SK-N-SH treated with all-trans-retinoic acid at 6 μM for 48 hours (cell line): ENCODE measurements around the gene FNIP2.

Source experiments
- GLIS3 ChIP-seq: fragments of 250-450 bp; sonication (Bioruptor Pico); IDR thresholded peaks from 2 replicates; pipeline ENCODE4 v1.5.0; 2020; ENCODE audit warnings: mild to moderate bottlenecking, moderate library complexity
- PATZ1 ChIP-seq: fragments of 250-450 bp; sonication (Bioruptor Pico); IDR thresholded peaks from 2 replicates; pipeline ENCODE4 v1.8.0; 2020; ENCODE audit warnings: mild to moderate bottlenecking, moderate library complexity, borderline replicate concordance
- RARB ChIP-seq: fragments of 250-450 bp; sonication (Bioruptor Pico); IDR thresholded peaks from 2 replicates; pipeline ENCODE4 v1.8.0; 2021; ENCODE audit warnings: mild to moderate bottlenecking, moderate library complexity
- ZFP30 ChIP-seq: fragments of 450-650 bp; formaldehyde crosslinking; IDR thresholded peaks from 2 replicates; pipeline ENCODE4 v1.5.0; 2022; ENCODE audit warnings: mild to moderate bottlenecking, moderate library complexity
- ZNF565 ChIP-seq: fragments of 450-650 bp; formaldehyde crosslinking; conservative IDR thresholded peaks from 2 replicates; pipeline ENCODE4 v1.5.0; 2020; ENCODE audit warnings: low read depth, mild to moderate bottlenecking, moderate library complexity
- ZNF8 ChIP-seq: fragments of 450-650 bp; formaldehyde crosslinking; IDR thresholded peaks from 2 replicates; pipeline ENCODE4 v1.5.0; 2020; ENCODE audit warnings: mild to moderate bottlenecking, moderate library complexity

- no peak for TF ChIP-seq PATZ1 (CRISPR knock-in tag)
- no peak for TF ChIP-seq RARB (CRISPR knock-in tag)
- no peak for TF ChIP-seq GLIS3 (CRISPR knock-in tag)
- TF ChIP-seq ZFP30 (CRISPR knock-in tag): no peak
- no peak for TF ChIP-seq ZNF565
- TF ChIP-seq ZNF8 (CRISPR knock-in tag): no peak
Measured at GRCh38 chr4:158946825-158947224, 178.0 kb downstream of the FNIP2 start.
